Esophagus muscularis mucosa (tissue), 4 donors: ENCODE data around the gene GNAS-AS1. TPM values are rescaled to one million over a fixed set of nuclear protein-coding genes. Genes with fewer than 3 reads are reported as not detected.

ENCODE experiments used
- DNase-seq: peaks from one replicate; pipeline ENCODE4 v3.0.0-alpha.2; 2017; ENCODE audit errors: extremely low spot score
- H3K27ac ChIP-seq, 4 donors: fragments of 200-600 bp; sonication (generic); replicated peaks in 1 of 4; 1 replicate in 3 of 4; 2 replicates in 1 of 4; pipeline ENCODE4 v1.5.1; 2016 to 2019; ENCODE audit warnings: mild to moderate bottlenecking in 1 of 4
- H3K27me3 ChIP-seq, 4 donors: fragments of 200-600 bp; sonication (generic); one replicate each; pipeline versions ENCODE4 v1.5.1 to v1.6.0; 2016 to 2019
- H3K36me3 ChIP-seq, 4 donors: fragments of 200-600 bp; sonication (generic); one replicate each; pipeline ENCODE4 v1.5.1; 2016 to 2019
- H3K4me1 ChIP-seq, 4 donors: fragments of 200-600 bp; sonication (generic); one replicate each; pipeline ENCODE4 v1.5.1; 2016 to 2019
- H3K4me3 ChIP-seq, 4 donors: fragments of 200-600 bp; sonication (generic); 1 replicate in 2 of 4; 2 replicates in 2 of 4; pipeline ENCODE4 v1.5.1; 2016 to 2019; ENCODE audit warnings: mild to moderate bottlenecking in 4 of 4, moderate library complexity in 1 of 4
- H3K9me3 ChIP-seq, 4 donors: fragments of 200-600 bp; sonication (generic); 1 replicate in 3 of 4; 2 replicates in 1 of 4; pipeline ENCODE4 v1.5.1; 2016 to 2019
- EP300 ChIP-seq: sonication (generic); formaldehyde crosslinking; IDR thresholded peaks from one replicate; pipeline ENCODE4 v1.6.1; 2017; ENCODE audit warnings: antibody characterized with exemption
- POLR2A ChIP-seq: fragments of 450-650 bp; IDR thresholded peaks from one replicate; pipeline ENCODE4 v1.6.1; 2017; ENCODE audit warnings: antibody characterized with exemption, moderate library complexity, mild to moderate bottlenecking, low read depth
- POLR2AphosphoS5 ChIP-seq, 2 donors: sonication (generic); formaldehyde crosslinking; IDR thresholded peaks; one replicate each; pipeline ENCODE4 v1.6.1; 2017; ENCODE audit warnings: antibody characterized with exemption in 2 of 2
- WGBS: methylation state at CpG from one replicate; pipeline ENCODE4 v1.1.5; 2018; 5-methylcytosine and 5-hydroxymethylcytosine counted together
- intact Hi-C: fragments of 100-400 bp; cut with DNase I; formaldehyde crosslinking; loops from one replicate; pipeline ENCODE4 v1.15.1; 2023
- small RNA-seq, 3 donors: library from RNA; depleted of rRNA; stranded (forward); fragments of <200 nt; gene quantifications; one replicate each; pipeline ENCODE3, GENCODE V24; 2016
- total RNA-seq, 4 donors: library from RNA; depleted of rRNA; stranded (reverse); fragments of >200 nt; gene quantifications; one replicate each; pipeline versions ENCODE4 v1.1.0 to v1.2.1, GENCODE V29; 2016
- TF ChIP-seq, protein P1 (sequence below), 3 experiments: fragments of 200-600 bp in 2 of 3; fragments of 450-650 bp in 1 of 3; sonication (generic) in 2 of 3; IDR thresholded peaks; one replicate each; pipeline ENCODE4 v1.5.1; 2017 to 2019; ENCODE audit warnings: antibody characterized with exemption in 3 of 3, mild to moderate bottlenecking in 2 of 3, moderate library complexity in 1 of 3

GNAS-AS1 gene
- total RNA-seq, 4 donors from 2014 or later, result 0.13 to 0.42 (median 0.23) TPM; not detected in 1

DNA sequence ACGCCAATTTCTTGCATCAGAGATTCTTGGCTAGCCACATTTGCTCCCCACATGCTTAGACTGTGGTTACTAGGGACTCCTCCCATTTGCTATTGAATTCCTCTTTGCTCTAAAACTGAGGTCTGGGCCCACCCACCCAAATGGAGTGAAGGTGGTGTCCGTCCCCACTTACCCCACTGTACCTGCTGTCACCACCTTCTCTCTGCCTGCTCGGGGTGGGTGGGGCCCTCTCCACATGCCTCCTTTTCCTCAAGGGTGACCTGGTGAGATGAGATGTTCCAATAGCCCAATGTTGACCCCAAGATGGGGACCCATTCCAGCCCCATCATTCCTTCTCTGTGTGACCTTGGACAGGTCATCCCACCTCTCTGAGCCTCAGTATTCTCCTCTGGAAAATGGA lies 74.6 kb downstream of the GNAS-AS1 start:
- Histone ChIP-seq H3K27me3 (peaks cover 0 to 33% (median 0%) of the 10 kb centered on the region in 4 donors), H3K36me3 (no peaks in the 10 kb centered on the region), H3K27ac (no peak overlapping the region), H3K9me3 (no peaks in the 10 kb centered on the region), H3K4me1 (no peaks in the 10 kb centered on the region), H3K4me3 (no peak overlapping the region)
- no peak for DNase-seq
- TF ChIP-seq, protein P1, sequence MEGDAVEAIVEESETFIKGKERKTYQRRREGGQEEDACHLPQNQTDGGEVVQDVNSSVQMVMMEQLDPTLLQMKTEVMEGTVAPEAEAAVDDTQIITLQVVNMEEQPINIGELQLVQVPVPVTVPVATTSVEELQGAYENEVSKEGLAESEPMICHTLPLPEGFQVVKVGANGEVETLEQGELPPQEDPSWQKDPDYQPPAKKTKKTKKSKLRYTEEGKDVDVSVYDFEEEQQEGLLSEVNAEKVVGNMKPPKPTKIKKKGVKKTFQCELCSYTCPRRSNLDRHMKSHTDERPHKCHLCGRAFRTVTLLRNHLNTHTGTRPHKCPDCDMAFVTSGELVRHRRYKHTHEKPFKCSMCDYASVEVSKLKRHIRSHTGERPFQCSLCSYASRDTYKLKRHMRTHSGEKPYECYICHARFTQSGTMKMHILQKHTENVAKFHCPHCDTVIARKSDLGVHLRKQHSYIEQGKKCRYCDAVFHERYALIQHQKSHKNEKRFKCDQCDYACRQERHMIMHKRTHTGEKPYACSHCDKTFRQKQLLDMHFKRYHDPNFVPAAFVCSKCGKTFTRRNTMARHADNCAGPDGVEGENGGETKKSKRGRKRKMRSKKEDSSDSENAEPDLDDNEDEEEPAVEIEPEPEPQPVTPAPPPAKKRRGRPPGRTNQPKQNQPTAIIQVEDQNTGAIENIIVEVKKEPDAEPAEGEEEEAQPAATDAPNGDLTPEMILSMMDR (IDR thresholded peaks at IDR 0.05), result no peak
- no peak for TF ChIP-seq EP300
- no peak for TF ChIP-seq POLR2AphosphoS5 (IDR thresholded peaks at IDR 0.05)
- no peak for TF ChIP-seq POLR2A
- 91% methylated on average over 3 of the region's 3 CpGs for WGBS
- intact Hi-C loops, result no loop called here

DNA sequence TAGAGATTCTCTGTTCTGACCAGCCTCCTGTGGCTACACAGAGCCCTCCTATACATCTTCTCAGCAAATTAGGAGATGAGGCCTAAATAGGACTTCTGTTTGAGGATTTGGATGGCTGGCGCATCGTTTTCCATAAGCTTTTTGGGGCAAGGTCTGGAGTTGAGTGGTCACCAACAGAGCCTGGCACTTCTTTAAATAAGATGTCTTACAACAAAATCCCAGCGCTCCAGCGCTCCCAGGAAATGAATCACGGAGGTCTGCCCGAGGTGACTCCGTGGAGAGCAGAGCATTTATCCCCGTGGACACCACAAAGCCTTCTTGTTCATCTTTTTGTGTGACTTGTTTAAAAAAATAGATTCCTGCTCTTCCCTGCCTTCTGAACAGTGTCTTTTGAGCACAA lies 75.3 kb downstream of the GNAS-AS1 start:
- Histone ChIP-seq H3K27me3 (peaks cover 0 to 38% (median 0%) of the 10 kb centered on the region in 4 donors), H3K36me3 (no peaks in the 10 kb centered on the region), H3K4me1 (no peaks in the 10 kb centered on the region), H3K27ac (no peak overlapping the region), H3K4me3 (no peak overlapping the region), H3K9me3 (no peaks in the 10 kb centered on the region)
- no peak for DNase-seq
- 88% methylated on average over 8 of the region's 8 CpGs for WGBS
- intact Hi-C loops, result no loop called here
- TF ChIP-seq, protein P1 (IDR thresholded peaks at IDR 0.05), result no peak
- TF ChIP-seq EP300 (no peak), POLR2AphosphoS5 (IDR thresholded peaks at IDR 0.05) (no peak)

DNA sequence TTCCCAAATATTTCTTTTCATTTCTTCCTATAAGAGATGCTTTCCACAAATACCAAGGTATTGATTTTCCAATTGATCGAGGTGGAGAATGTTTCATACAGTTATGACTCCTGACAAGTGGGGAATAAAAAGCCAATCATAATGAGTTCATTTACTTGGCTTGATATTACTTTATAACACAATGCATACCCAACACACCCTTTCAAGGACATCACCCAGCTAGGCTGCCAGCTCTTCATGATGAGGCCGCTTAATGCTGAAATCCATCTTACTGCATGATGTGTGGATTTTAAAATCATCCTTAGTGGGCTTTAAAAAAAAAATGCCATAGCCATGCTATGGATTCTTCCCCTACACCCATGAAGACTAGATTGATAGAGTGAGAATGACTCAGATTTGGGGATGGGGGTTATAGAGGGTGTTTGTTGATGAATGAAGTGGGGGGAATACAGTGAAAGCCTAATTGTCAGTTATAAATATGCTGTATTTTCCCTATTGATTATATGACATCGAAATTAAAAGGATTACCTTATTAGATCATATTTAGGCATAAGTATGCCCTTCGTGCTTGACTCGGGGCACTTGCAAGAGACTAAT lies 75.9 kb downstream of the GNAS-AS1 start:
- H3K36me3 ChIP-seq, result no peaks in the 10 kb centered on the region
- intact Hi-C loops, result no loop called here
- no peak for TF ChIP-seq EP300
- H3K27me3 ChIP-seq, result peaks cover 0 to 42% (median 0%) of the 10 kb centered on the region in 4 donors
- H3K27ac ChIP-seq, result no peak overlapping the region
- no peak overlapping the region for H3K4me3 ChIP-seq
- H3K9me3 ChIP-seq, result no peaks in the 10 kb centered on the region
- no peaks in the 10 kb centered on the region for H3K4me1 ChIP-seq
- DNase-seq, result no peak
- WGBS, result 84% methylated on average over 5 of the region's 5 CpGs

DNA sequence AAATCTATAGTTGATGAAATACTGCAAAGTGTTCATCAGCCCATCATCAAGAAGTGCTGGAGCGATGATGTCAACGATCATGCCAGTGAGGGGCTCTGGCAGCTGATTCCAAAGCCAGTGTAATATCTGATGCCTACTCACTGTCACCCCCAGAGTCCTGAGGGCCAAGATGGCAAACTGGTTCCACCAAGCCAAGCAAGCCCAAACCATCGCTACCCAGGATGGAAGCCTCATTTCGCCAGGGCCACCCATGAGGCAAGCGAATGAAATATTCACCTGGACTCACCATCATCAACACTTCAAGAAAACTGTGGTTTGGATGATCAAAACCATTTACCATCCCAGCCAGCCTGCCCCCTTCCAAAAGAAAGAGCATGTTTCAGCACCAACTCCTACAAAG lies 76.5 kb downstream of the GNAS-AS1 start:
- H3K36me3 ChIP-seq, result no peaks in the 10 kb centered on the region
- no peak for DNase-seq
- intact Hi-C loops, result no loop called here

DNA sequence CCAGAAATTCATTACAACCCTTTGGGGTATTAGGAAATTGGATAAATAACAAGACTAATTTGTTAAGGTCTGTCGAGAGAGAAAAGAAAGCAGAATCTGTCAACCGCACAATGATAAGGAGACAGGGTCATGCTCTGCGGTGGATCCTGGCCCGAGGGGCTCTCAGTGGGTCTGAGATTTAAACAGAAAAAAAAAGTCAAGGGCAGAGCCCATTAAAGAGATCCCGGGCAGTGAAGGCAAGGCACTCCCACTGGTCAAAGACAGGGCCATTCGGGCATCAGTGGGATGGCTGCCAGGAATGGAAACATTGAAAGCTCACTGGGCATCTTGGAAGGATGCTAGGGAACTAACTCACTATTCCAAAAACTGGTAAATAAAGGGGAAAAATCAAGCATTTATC lies 77.9 kb downstream of the GNAS-AS1 start:
- intact Hi-C loops, result no loop called here
- Histone ChIP-seq H3K9me3 (no peaks in the 10 kb centered on the region), H3K27me3 (peaks cover 0 to 54% (median 0%) of the 10 kb centered on the region in 4 donors), H3K4me1 (no peaks in the 10 kb centered on the region), H3K27ac (no peak overlapping the region), H3K36me3 (no peaks in the 10 kb centered on the region), H3K4me3 (no peak overlapping the region)
- no peak for DNase-seq
- WGBS, result 62% methylated on average over 6 of the region's 6 CpGs
- TF ChIP-seq POLR2A (no peak), EP300 (no peak), POLR2AphosphoS5 (IDR thresholded peaks at IDR 0.05) (no peak)
- TF ChIP-seq, protein P1 (IDR thresholded peaks at IDR 0.05), result no peak

More for the DNA sequence above, 76.5 kb downstream of the GNAS-AS1 start:
- H3K27me3 ChIP-seq, result peaks cover 0 to 48% (median 0%) of the 10 kb centered on the region in 4 donors
- H3K4me3 ChIP-seq, result no peak overlapping the region
- TF ChIP-seq POLR2AphosphoS5 (IDR thresholded peaks at IDR 0.05), result no peak
- TF ChIP-seq, protein P1 (IDR thresholded peaks at IDR 0.05), result no peak
- TF ChIP-seq EP300, result no peak
- TF ChIP-seq POLR2A, result no peak
- H3K9me3 ChIP-seq, result no peaks in the 10 kb centered on the region
- 84% methylated on average over 5 of the region's 5 CpGs for WGBS
- no peaks in the 10 kb centered on the region for H3K4me1 ChIP-seq
- no peak overlapping the region for H3K27ac ChIP-seq

Small RNA genes within 50 kb of the gene (small RNA-seq; reads per million reads assigned to genes)
- gene MIR298 (0 reads per million in 3 donors), gene RF02127 (0 reads per million in 3 donors), gene RF02128 (0 reads per million in 3 donors), gene RF02130 (0 reads per million in 3 donors), gene RF02131 (0 reads per million in 3 donors)

Other genes with a start within 250 kb of the GNAS-AS1 start
- gene STX16, start 199.6 kb downstream of the GNAS-AS1 start, total RNA-seq, result 10 to 100 TPM; 36.6 to 57.7 (median 43.5) TPM
- 10 to 100 TPM; 29.0 to 59.0 (median 50.5) TPM for gene NPEPL1, start 158.1 kb downstream of the GNAS-AS1 start, total RNA-seq
- gene GNAS, start 1.8 kb upstream of the GNAS-AS1 start, total RNA-seq, result 100 to 1,000 TPM; 679 to 875 (median 782) TPM
- 10 to 100 TPM; 30.5 to 41.5 (median 34.9) TPM for gene NELFCD, start 130.4 kb upstream of the GNAS-AS1 start, total RNA-seq
- 100 to 1,000 TPM; 136 to 267 (median 190) TPM for gene CTSZ, start 156.4 kb upstream of the GNAS-AS1 start, total RNA-seq
- gene TUBB1, start 168.5 kb upstream of the GNAS-AS1 start, total RNA-seq, result under 1 TPM in 2 of 4 donors, not detected in 2; under 0.01 to 0.83 TPM
- 10 to 100 TPM; 30.8 to 44.0 (median 37.2) TPM for gene ATP5F1E, start 181.4 kb upstream of the GNAS-AS1 start, total RNA-seq
- 10 to 100 TPM; 32.0 to 48.4 (median 36.6) TPM for gene PRELID3B, start 191.9 kb upstream of the GNAS-AS1 start, total RNA-seq